ENCODE results near the gene ZNRF2. TPM values are rescaled to one million over a fixed set of nuclear protein-coding genes. Genes with fewer than 3 reads are reported as not detected.

The ZNRF2 gene
- total and polyA plus RNA-seq, 2 of the 4 experiments (the other 2 are of a cell fraction) = 0.31 to 0.54 TPM

GRCh38 chr7:30276203-30276900, 8.0 kb upstream of the ZNRF2 start:
- Histone ChIP-seq H3K4me1 (ENCODE audit: control insufficient read depth, insufficient read depth, low read length) (no peaks in the 10 kb centered on the region), H3K18ac (ENCODE audit: low read depth, low read length) (no peak overlapping the region), H4K91ac (ENCODE audit: insufficient read depth, low read depth, low read length) (no peak overlapping the region), H3K56ac (ENCODE audit: extremely low read depth, insufficient read depth, low read length) (no peak overlapping the region), H3K9ac (ENCODE audit: low read depth, low read length) (no peak overlapping the region), H2AFZ (replicated peaks; ENCODE audit: low read length, poor library complexity) (no peak overlapping the region), H2AK9ac (replicated peaks; ENCODE audit: low read depth, low read length, poor library complexity) (no peak overlapping the region), H3K9me3 (ENCODE audit: control insufficient read depth, insufficient read depth, low read length) (no peaks in the 10 kb centered on the region), H4K5ac (ENCODE audit: low read depth, low read length) (no peak overlapping the region), H3K4me3 (ENCODE audit: insufficient read depth, low read depth, low read length) (no peak overlapping the region), H2BK20ac (ENCODE audit: low read depth, low read length) (no peak overlapping the region), H2AK5ac (ENCODE audit: low read depth, low read length) (no peak overlapping the region), H3K4me2 (ENCODE audit: low read depth, low read length) (no peak overlapping the region), H4K8ac (ENCODE audit: low read depth in 2 of 2, low read length in 2 of 2) (no peak overlapping the region), H3K36me3 (ENCODE audit: control insufficient read depth, insufficient read depth, low read length) (no peaks in the 10 kb centered on the region), H3K27me3 (ENCODE audit: control insufficient read depth, insufficient read depth, low read length) (peaks cover 23% of the 10 kb centered on the region), H3K9me1 (ENCODE audit: insufficient read depth, low read length) (no peaks in the 10 kb centered on the region), H3K14ac (replicated peaks; ENCODE audit: low read depth, low read length) (no peak overlapping the region), H3K79me1 (ENCODE audit: low read depth in 1 of 2, low read length in 2 of 2) (no peaks in the 10 kb centered on the region), H3K23ac (ENCODE audit: low read depth, low read length) (no peak overlapping the region), H4K20me1 (ENCODE audit: insufficient read depth, low read length) (no peaks in the 10 kb centered on the region), H2BK15ac (ENCODE audit: low read depth, low read length) (no peak overlapping the region), H3K4ac (ENCODE audit: low read depth, low read length) (no peak overlapping the region), H2BK120ac (ENCODE audit: low read depth, low read length) (no peak overlapping the region), H2BK5ac (ENCODE audit: low read depth, low read length, poor library complexity, severe bottlenecking) (no peak overlapping the region), H3K27ac (ENCODE audit: insufficient read depth, low read length) (no peak overlapping the region)
- ChIA-PET CTCF (interaction anchor here (0.8 to 1.7 kb wide), 6 partner anchors 24 to 288 kb away, joined by 3 to 5 read pairs (median 4); no protein-coding TSS in a partner anchor), POLR2A (ENCODE audit: unreplicated experiment) (no interaction called here)
- DNase-seq (peak; percentile 62), ATAC-seq (ENCODE audit: low read depth) (peak; percentile 94)
- 92% methylated on average over 2 of the region's 9 CpGs; no CpG with 5 or more reads in 1 of the 2 experiments for WGBS, 2 experiments (ENCODE audit: extremely low coverage in 2 of 2, insufficient read length in 1 of 2)
- intact Hi-C loops (cut with micrococcal nuclease) = loop anchor here (1.0 to 10.0 kb wide), 3 partner anchors 137 to 288 kb away; partner anchors contain the start of gene GGCT
- peak; percentile 76 for TF ChIP-seq CTCF (conservative IDR thresholded peaks at IDR 0.05; ENCODE audit: low read depth, low read length)
- TF ChIP-seq ELK1 (IDR thresholded peaks at IDR 0.05; ENCODE audit: borderline replicate concordance, low read depth, low read length) = no peak
- TF ChIP-seq CHD1 (IDR thresholded peaks at IDR 0.05; ENCODE audit: low read depth, low read length) = no peak
- TF ChIP-seq SMC3 (IDR thresholded peaks at IDR 0.05; ENCODE audit: low read depth, low read length) = peak; percentile 84
- no peak for TF ChIP-seq POLR2A (IDR thresholded peaks at IDR 0.05; ENCODE audit: low read depth, low read length)
- TF ChIP-seq RAD21 (IDR thresholded peaks at IDR 0.05; ENCODE audit: low read length) = peak; percentile 86
- no peak for TF ChIP-seq RCOR1 (IDR thresholded peaks at IDR 0.05; ENCODE audit: insufficient replicate concordance, low read length)
- dilution Hi-C loops (cut with HindIII; ENCODE audit: low sequenced_read_pairs, unreplicated experiment) = no loop called here
- in situ Hi-C loops (cut with MboI; ENCODE audit: low sequenced_read_pairs) = loop anchor here (5.0 to 10.0 kb wide), 3 partner anchors 112 to 286 kb away; no protein-coding TSS in a partner anchor
- BruUV-seq (replicated peaks) = no TSS peak

Data from IMR-90 (cell line).